Heart right ventricle (tissue), 16 donors: ENCODE data around the gene CALML5. TPM values are rescaled to one million over a fixed set of nuclear protein-coding genes. Genes with fewer than 3 reads are reported as not detected.

Experiments used
- ATAC-seq, 8 donors: fragments of 200-7000 bp; cut with Tn5 transposase; one replicate each; pipeline ENCODE4 v1.9.1; 2020; ENCODE audit warnings: mild to moderate bottlenecking in 8 of 8, moderate library complexity in 8 of 8, moderate number of reproducible peaks in 1 of 8
- DNase-seq, 2 donors: peaks; one replicate each; pipeline ENCODE4 v3.0.0-alpha.2; 2020
- H3K27ac ChIP-seq, 10 donors: fragments of 200-600 bp; sonication (generic) in 2 of 10; one replicate each; pipeline versions ENCODE4 v1.5.0 to v1.8.0; 2020 to 2022; ENCODE audit warnings: mild to moderate bottlenecking in 3 of 10
- H3K27me3 ChIP-seq, 7 donors: fragments of 200-600 bp; one replicate each; pipeline ENCODE4 v1.8.0; 2021 to 2022; ENCODE audit warnings: mild to moderate bottlenecking in 2 of 7
- H3K36me3 ChIP-seq, 9 donors: fragments of 200-600 bp; sonication (generic) in 1 of 9; one replicate each; pipeline versions ENCODE4 v1.5.0 to v1.8.0; 2020 to 2022; ENCODE audit warnings: mild to moderate bottlenecking in 2 of 9
- H3K4me1 ChIP-seq, 9 donors: fragments of 200-600 bp; sonication (generic) in 1 of 9; one replicate each; pipeline versions ENCODE4 v1.5.0 to v1.8.0; 2020 to 2022; ENCODE audit warnings: mild to moderate bottlenecking in 4 of 9
- H3K4me3 ChIP-seq, 10 donors: fragments of 200-600 bp; sonication (generic) in 2 of 10; one replicate each; pipeline versions ENCODE4 v1.5.0 to v1.8.0; 2020 to 2022; ENCODE audit warnings: mild to moderate bottlenecking in 7 of 10, moderate library complexity in 2 of 10
- H3K9me3 ChIP-seq, 11 donors: fragments of 200-600 bp in 10 of 11; sonication (generic) in 2 of 11; one replicate each; pipeline versions ENCODE4 v1.5.0 to v1.8.0; 2013 to 2022; ENCODE audit warnings: mild to moderate bottlenecking in 2 of 11, control low read depth in 1 of 11, moderate library complexity in 1 of 11
- CTCF ChIP-seq, 9 donors: fragments of 200-600 bp; sonication (generic) in 2 of 9; IDR thresholded peaks; one replicate each; pipeline versions ENCODE4 v1.5.0 to v1.8.0; 2021 to 2022; ENCODE audit warnings: antibody characterized with exemption in 9 of 9, mild to moderate bottlenecking in 5 of 9, moderate library complexity in 1 of 9
- WGBS, 2 donors: extraction: QIAGEN DNeasy Blood & Tissue Kit; methylation state at CpG; one replicate each; pipeline ENCODE4 v1.1.7; 2013; ENCODE audit warnings: inconsistent platforms in 1 of 2; 5-methylcytosine and 5-hydroxymethylcytosine counted together
- intact Hi-C, 10 donors: fragments of 100-400 bp; cut with DNase I; formaldehyde crosslinking; loops; one replicate each; pipeline versions ENCODE4 v1.11.1 to v1.14.2; 2022
- polyA plus RNA-seq, 2 donors: library from polyadenylated mRNA; stranded (reverse); fragments of 200-250 nt; gene quantifications; one replicate each; pipeline ENCODE4 v1.2.3, GENCODE V29; 2013
- total RNA-seq, 10 donors: library from RNA; stranded (reverse); fragmentation: NEBNext Ultra II Directional in 3 of 10; extraction: Animal tissue kit (Norgen Biotek cat#: 25700) in 3 of 10; gene quantifications; one replicate each; pipeline versions ENCODE4 v1.2.1 to v1.2.4, GENCODE V29; 2021 to 2023
- donor health status: Arrhythmogenic right ventricular cardiomyopathy.
- donor health status: ischemic (EF 13 %, LVEDD 7.1; RV severe dilation, severe dysfunction).
- donor health status: healthy with polysubstance abuse.
- donor health status: DM: no; HTN: yes; CAD: no.
- donor health status: DM: no; HTN: no; CAD: no.
- donor health status: ischemic (EF 25% LVEDD 6.9; RV normal size, moderate dysfunction).
- donor health status: ischemic (EF 25% LVEDD 5.7; RV mildly dilated, moderate dysfunction).
- donor health status: healthy.
- donor health status: DM: yes; HTN: yes; CAD: no.
- donor health status: Ischemic cardiomyopathy.
- donor health status: ischemic (EF 35%, LVEDD 5.7; RV mildly dilated, moderate dysfunction).
- donor health status: nonischemic (EF 11% LVEDD 7.7; RV severe dilation, severe dysfunction).
- donor health status: DM: yes; HTN: yes; CAD: no.
- donor health status: PGD.
- donor health status: ischemic (EF 29% LVEDD 5.4; RV normal size, mild dysfunction).
- donor health status: nonischemic (EF 23%, LVEDD 6.1; RV moderate dilation, normal function).

Gene CALML5
- total and polyA plus RNA-seq, 12 donors = not detected

GRCh38 chr10:5540080-5540479, 40.7 kb upstream of the CALML5 start:
- no peak for TF ChIP-seq CTCF (IDR thresholded peaks at IDR 0.05)
- Histone ChIP-seq H3K27ac (no peak overlapping the region), H3K4me1 (peaks cover 0 to 19% (median 4%) of the 10 kb centered on the region in 9 donors), H3K9me3 (peaks cover 0 to 35% (median 13%) of the 10 kb centered on the region in 11 donors), H3K27me3 (no peaks in the 10 kb centered on the region), H3K36me3 (no peaks in the 10 kb centered on the region), H3K4me3 (no peak overlapping the region)
- WGBS, 2 donors = 96 to 97% methylated on average over 9 of the region's 9 CpGs
- intact Hi-C loops = loop anchor here in 1 of 10 donors (5.0 kb wide), 1 partner anchor 57 kb away; no protein-coding TSS in a partner anchor
- ATAC-seq (no peak), DNase-seq (no peak)

- WGBS, 2 donors = 81 to 82% methylated on average over 19 of the region's 19 CpGs
- intact Hi-C loops = loop anchor here in 3 of 10 donors (5.0 to 10.0 kb wide), 5 partner anchors 76 to 97 kb away; no protein-coding TSS in a partner anchor
- Histone ChIP-seq H3K27ac (no peak overlapping the region), H3K4me1 (peaks cover 0 to 25% (median 7%) of the 10 kb centered on the region in 9 donors), H3K27me3 (no peaks in the 10 kb centered on the region), H3K9me3 (peaks cover 0 to 35% (median 13%) of the 10 kb centered on the region in 11 donors), H3K36me3 (no peaks in the 10 kb centered on the region), H3K4me3 (no peak overlapping the region)
- DNase-seq (no peak), ATAC-seq (no peak)
- no peak for TF ChIP-seq CTCF (IDR thresholded peaks at IDR 0.05)
Measured at GRCh38 chr10:5538892-5539651, 39.7 kb upstream of the CALML5 start.

- WGBS, 2 donors = 89 to 93% methylated on average over 9 of the region's 9 CpGs
- no peak overlapping the region for H3K4me3 ChIP-seq
- ATAC-seq (no peak), DNase-seq (no peak)
- TF ChIP-seq CTCF (IDR thresholded peaks at IDR 0.05) = no peak
- peaks cover 0 to 29% (median 10%) of the 10 kb centered on the region in 11 donors for H3K9me3 ChIP-seq
- no peaks in the 10 kb centered on the region for H3K27me3 ChIP-seq
- H3K4me1 ChIP-seq = peaks cover 0 to 25% (median 7%) of the 10 kb centered on the region in 9 donors
- no peak overlapping the region for H3K27ac ChIP-seq
- intact Hi-C loops = loop anchor here in 3 of 10 donors (5.0 to 10.0 kb wide), 5 partner anchors 76 to 96 kb away; no protein-coding TSS in a partner anchor
- no peaks in the 10 kb centered on the region for H3K36me3 ChIP-seq
Measured at GRCh38 chr10:5538446-5538845, 39.1 kb upstream of the CALML5 start.

GRCh38 chr10:5537684-5538083, 38.3 kb upstream of the CALML5 start:
- peaks cover 0 to 25% (median 7%) of the 10 kb centered on the region in 9 donors for H3K4me1 ChIP-seq
- no peak overlapping the region for H3K27ac ChIP-seq
- ATAC-seq = no peak
- intact Hi-C loops = loop anchor here in 3 of 10 donors (5.0 to 10.0 kb wide), 5 partner anchors 77 to 95 kb away; no protein-coding TSS in a partner anchor
- no peak for TF ChIP-seq CTCF (IDR thresholded peaks at IDR 0.05)
- WGBS, 2 donors = 83 to 90% methylated on average over 6 of the region's 6 CpGs
- H3K36me3 ChIP-seq = no peaks in the 10 kb centered on the region
- peaks cover 0 to 22% (median 7%) of the 10 kb centered on the region in 11 donors for H3K9me3 ChIP-seq
- H3K4me3 ChIP-seq = no peak overlapping the region
- no peaks in the 10 kb centered on the region for H3K27me3 ChIP-seq
- DNase-seq = no peak
